WTC11 (cell line): ENCODE measurements around the gene F13A1. TPM values are rescaled to one million over a fixed set of nuclear protein-coding genes. Genes with fewer than 3 reads are reported as not detected.

ENCODE experiments used
- ATAC-seq: fragments of 200-7000 bp; cut with Tn5 transposase; 2 replicates; pipeline ENCODE4 v1.10.0; 2021; ENCODE audit warnings: mild to moderate bottlenecking, moderate library complexity
- CTCF ChIA-PET: fragments of 300-600 bp; sonication (Branson Sonifier 250); formaldehyde crosslinking; loops from one replicate; lab custom pipeline; 2021; ENCODE audit warnings: antibody characterized with exemption; lab: Charles Lee
- POLR2A ChIA-PET: fragments of 350-600 bp; sonication (Branson Sonifier 250); formaldehyde crosslinking; loops from one replicate; lab custom pipeline; 2021; ENCODE audit warnings: antibody characterized with exemption; lab: Charles Lee
- DNase-seq: peaks from one replicate; pipeline ENCODE4 v3.0.0; 2021; ENCODE audit warnings: low spot score
- H3K27ac Mint-ChIP-seq: 2 replicates; pipeline ENCODE4 v1.8.0; 2021; ENCODE audit warnings: mixed read lengths
- H3K27me3 Mint-ChIP-seq: 2 replicates; pipeline ENCODE4 v1.8.0; 2021; ENCODE audit warnings: low read depth, mild to moderate bottlenecking, moderate library complexity, mixed read lengths
- H3K36me3 Mint-ChIP-seq: 2 replicates; pipeline ENCODE4 v1.8.0; 2021; ENCODE audit warnings: mixed read lengths
- H3K4me1 Mint-ChIP-seq: 2 replicates; pipeline ENCODE4 v1.8.0; 2022; ENCODE audit warnings: mixed read lengths
- H3K4me3 Mint-ChIP-seq: 2 replicates; pipeline ENCODE4 v1.8.0; 2021; ENCODE audit warnings: mild to moderate bottlenecking, moderate library complexity, mixed read lengths
- H3K9me3 Mint-ChIP-seq: 2 replicates; pipeline ENCODE4 v1.8.0; 2021; ENCODE audit warnings: mixed read lengths
- AR ChIP-seq: fragments of 250-450 bp; sonication (Bioruptor Pico); IDR thresholded peaks from 2 replicates; pipeline ENCODE4 v1.9.0; 2021; ENCODE audit warnings: mild to moderate bottlenecking
- CBFB ChIP-seq: sonication (generic); formaldehyde crosslinking; IDR thresholded peaks from 2 replicates; pipeline ENCODE4 v1.8.1; 2022; ENCODE audit warnings: mild to moderate bottlenecking, low read depth, missing genetic modification reagents
- EMX1 ChIP-seq: fragments of 250-450 bp; sonication (Bioruptor Pico); IDR thresholded peaks from 2 replicates; pipeline ENCODE4 v1.8.0; 2021; ENCODE audit warnings: mild to moderate bottlenecking
- ETV6 ChIP-seq: sonication (generic); formaldehyde crosslinking; IDR thresholded peaks from 2 replicates; pipeline ENCODE4 v1.8.1; 2022; ENCODE audit warnings: mild to moderate bottlenecking, missing genetic modification reagents
- JUN ChIP-seq: sonication (generic); formaldehyde crosslinking; IDR thresholded peaks from 2 replicates; pipeline ENCODE4 v1.8.0; 2023; ENCODE audit warnings: mild to moderate bottlenecking, missing genetic modification reagents
- NR2C2 ChIP-seq: sonication (generic); formaldehyde crosslinking; IDR thresholded peaks from 2 replicates; pipeline ENCODE4 v1.8.0; 2022; ENCODE audit warnings: mild to moderate bottlenecking, missing genetic modification reagents
- NR3C1 ChIP-seq: sonication (generic); formaldehyde crosslinking; conservative IDR thresholded peaks from 2 replicates; pipeline ENCODE4 v1.8.1; 2023; ENCODE audit warnings: low read depth, mild to moderate bottlenecking, missing genetic modification reagents
- PRRX2 ChIP-seq: fragments of 250-450 bp; sonication (Bioruptor Pico); IDR thresholded peaks from 2 replicates; pipeline ENCODE4 v1.8.0; 2021; ENCODE audit warnings: mild to moderate bottlenecking
- RORB ChIP-seq: fragments of 250-450 bp; sonication (Bioruptor Pico); IDR thresholded peaks from 2 replicates; pipeline ENCODE4 v1.9.0; 2021; ENCODE audit warnings: mild to moderate bottlenecking
- SMAD4 ChIP-seq: sonication (generic); formaldehyde crosslinking; IDR thresholded peaks from 2 replicates; pipeline ENCODE4 v1.8.0; 2022; ENCODE audit warnings: mild to moderate bottlenecking, missing genetic modification reagents
- SOX15 ChIP-seq: fragments of 250-450 bp; sonication (Bioruptor Pico); IDR thresholded peaks from 2 replicates; pipeline ENCODE4 v1.9.0; 2021; ENCODE audit warnings: mild to moderate bottlenecking
- ZMAT4 ChIP-seq: fragments of 250-450 bp; sonication (Bioruptor Pico); IDR thresholded peaks from 2 replicates; pipeline ENCODE4 v1.9.0; 2021; ENCODE audit warnings: mild to moderate bottlenecking
- ZNF121 ChIP-seq: sonication (generic); formaldehyde crosslinking; IDR thresholded peaks from 2 replicates; pipeline ENCODE4 v1.8.0; 2023; ENCODE audit warnings: missing genetic modification reagents
- ZNF138 ChIP-seq: sonication (generic); formaldehyde crosslinking; conservative IDR thresholded peaks from 2 replicates; pipeline ENCODE4 v1.8.1; 2022; ENCODE audit warnings: mild to moderate bottlenecking, moderate library complexity, missing genetic modification reagents
- ZNF232 ChIP-seq: sonication (generic); formaldehyde crosslinking; IDR thresholded peaks from 2 replicates; pipeline ENCODE4 v1.8.0; 2022; ENCODE audit warnings: mild to moderate bottlenecking, missing genetic modification reagents
- ZNF396 ChIP-seq: fragments of 250-450 bp; sonication (Bioruptor Pico); IDR thresholded peaks from 2 replicates; pipeline ENCODE4 v1.8.0; 2021; ENCODE audit warnings: mild to moderate bottlenecking, moderate library complexity, borderline replicate concordance
- ZNF423 ChIP-seq: fragments of 250-450 bp; sonication (Bioruptor Pico); IDR thresholded peaks from 2 replicates; pipeline ENCODE4 v2.1.2; 2022; ENCODE audit warnings: mild to moderate bottlenecking, moderate library complexity
- ZNF671 ChIP-seq: fragments of 250-450 bp; sonication (Bioruptor Pico); IDR thresholded peaks from 2 replicates; pipeline ENCODE4 v1.8.0; 2021; ENCODE audit warnings: mild to moderate bottlenecking
- total RNA-seq: library from RNA; stranded (reverse); gene quantifications from 3 replicates; pipeline ENCODE4 v1.2.3, GENCODE V29; 2021
- TF ChIP-seq, protein P1 (sequence below): sonication (generic); formaldehyde crosslinking; IDR thresholded peaks from 2 replicates; pipeline ENCODE4 v1.8.0; 2023; ENCODE audit warnings: missing genetic modification reagents
- TF ChIP-seq, protein P2 (sequence below): sonication (generic); formaldehyde crosslinking; conservative IDR thresholded peaks from 2 replicates; pipeline ENCODE4 v1.8.1; 2022; ENCODE audit warnings: mild to moderate bottlenecking, missing genetic modification reagents
- TF ChIP-seq, protein P3 (sequence below): sonication (generic); formaldehyde crosslinking; IDR thresholded peaks from 2 replicates; pipeline ENCODE4 v1.8.0; 2022; ENCODE audit warnings: mild to moderate bottlenecking, missing genetic modification reagents
- TF ChIP-seq, protein P4 (sequence below): fragments of 250-450 bp; sonication (Bioruptor Pico); IDR thresholded peaks from 2 replicates; pipeline ENCODE4 v1.9.0; 2021; ENCODE audit warnings: mild to moderate bottlenecking, borderline replicate concordance
- TF ChIP-seq, protein P5 (sequence below): sonication (generic); formaldehyde crosslinking; IDR thresholded peaks from 2 replicates; pipeline ENCODE4 v1.8.0; 2022; ENCODE audit warnings: mild to moderate bottlenecking, missing genetic modification reagents

F13A1 gene
- total RNA-seq, 1 experiment from 2014 or later = 1.0 TPM

DNA sequence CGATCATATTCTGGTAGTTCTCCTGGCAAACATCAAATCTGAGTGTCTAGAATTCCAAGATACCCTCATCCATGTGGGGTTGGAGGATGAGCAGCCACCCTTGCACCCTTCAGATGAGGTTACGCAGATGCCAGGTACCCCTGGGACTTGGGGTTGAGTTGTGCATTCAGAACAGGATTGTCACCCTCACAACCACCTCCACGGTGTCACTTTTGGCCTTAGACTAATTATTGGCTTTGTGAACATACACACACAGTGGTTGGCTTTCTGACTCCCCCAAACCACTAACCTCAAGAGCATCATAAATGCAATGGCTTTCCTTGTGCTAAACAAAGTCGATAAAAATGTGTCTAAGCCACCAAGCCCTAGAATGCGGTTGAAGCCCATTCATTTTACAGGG lies 2.9 kb upstream of the F13A1 start:
- Mint-ChIP-seq H3K4me1 (peaks cover 24% of the 10 kb centered on the region), H3K9me3 (no peaks in the 10 kb centered on the region), H3K4me3 (no peak overlapping the region), H3K27ac (no peak overlapping the region), H3K36me3 (no peaks in the 10 kb centered on the region), H3K27me3 (peaks cover 48% of the 10 kb centered on the region)
- ChIA-PET CTCF (no interaction called here), POLR2A (no interaction called here)
- DNase-seq (no peak), ATAC-seq (no peak)
- TF ChIP-seq EMX1 (CRISPR knock-in tag) = no peak
- TF ChIP-seq, protein P1, sequence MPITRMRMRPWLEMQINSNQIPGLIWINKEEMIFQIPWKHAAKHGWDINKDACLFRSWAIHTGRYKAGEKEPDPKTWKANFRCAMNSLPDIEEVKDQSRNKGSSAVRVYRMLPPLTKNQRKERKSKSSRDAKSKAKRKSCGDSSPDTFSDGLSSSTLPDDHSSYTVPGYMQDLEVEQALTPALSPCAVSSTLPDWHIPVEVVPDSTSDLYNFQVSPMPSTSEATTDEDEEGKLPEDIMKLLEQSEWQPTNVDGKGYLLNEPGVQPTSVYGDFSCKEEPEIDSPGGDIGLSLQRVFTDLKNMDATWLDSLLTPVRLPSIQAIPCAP = no peak
- no peak for TF ChIP-seq NR3C1
- TF ChIP-seq SOX15 (CRISPR knock-in tag) = no peak
- no peak for TF ChIP-seq ZNF423 (CRISPR knock-in tag)
- TF ChIP-seq ZMAT4 (CRISPR knock-in tag) = no peak
- TF ChIP-seq CBFB (CRISPR knock-in tag) = no peak
- no peak for TF ChIP-seq ETV6
- TF ChIP-seq RORB = no peak
- no peak for TF ChIP-seq ZNF671 (CRISPR knock-in tag)
- TF ChIP-seq, protein P2, sequence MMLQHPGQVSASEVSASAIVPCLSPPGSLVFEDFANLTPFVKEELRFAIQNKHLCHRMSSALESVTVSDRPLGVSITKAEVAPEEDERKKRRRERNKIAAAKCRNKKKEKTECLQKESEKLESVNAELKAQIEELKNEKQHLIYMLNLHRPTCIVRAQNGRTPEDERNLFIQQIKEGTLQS (CRISPR knock-in tag) = no peak
- no peak for TF ChIP-seq JUN (CRISPR knock-in tag)

- DNase-seq (no peak), ATAC-seq (peak; percentile 8)
- CTCF ChIA-PET = interaction anchor here (2.3 kb wide), 1 partner anchor 226 kb away, joined by 17 read pairs; no protein-coding TSS in a partner anchor
- TF ChIP-seq, protein P3, sequence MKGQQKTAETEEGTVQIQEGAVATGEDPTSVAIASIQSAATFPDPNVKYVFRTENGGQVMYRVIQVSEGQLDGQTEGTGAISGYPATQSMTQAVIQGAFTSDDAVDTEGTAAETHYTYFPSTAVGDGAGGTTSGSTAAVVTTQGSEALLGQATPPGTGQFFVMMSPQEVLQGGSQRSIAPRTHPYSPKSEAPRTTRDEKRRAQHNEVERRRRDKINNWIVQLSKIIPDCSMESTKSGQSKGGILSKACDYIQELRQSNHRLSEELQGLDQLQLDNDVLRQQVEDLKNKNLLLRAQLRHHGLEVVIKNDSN (CRISPR knock-in tag) = no peak
- TF ChIP-seq AR (CRISPR knock-in tag) (no peak), ZNF121 (no peak), PRRX2 (CRISPR knock-in tag) (no peak)
- Mint-ChIP-seq H3K36me3 (no peaks in the 10 kb centered on the region), H3K4me3 (peak overlapping the region; percentile 73), H3K27ac (no peak overlapping the region), H3K4me1 (peaks cover 35% of the 10 kb centered on the region), H3K27me3 (peaks cover 48% of the 10 kb centered on the region), H3K9me3 (no peaks in the 10 kb centered on the region)
- POLR2A ChIA-PET = no interaction called here
Measured at GRCh38 chr6:6320901-6321300, 439 bp upstream of the F13A1 start.

DNA sequence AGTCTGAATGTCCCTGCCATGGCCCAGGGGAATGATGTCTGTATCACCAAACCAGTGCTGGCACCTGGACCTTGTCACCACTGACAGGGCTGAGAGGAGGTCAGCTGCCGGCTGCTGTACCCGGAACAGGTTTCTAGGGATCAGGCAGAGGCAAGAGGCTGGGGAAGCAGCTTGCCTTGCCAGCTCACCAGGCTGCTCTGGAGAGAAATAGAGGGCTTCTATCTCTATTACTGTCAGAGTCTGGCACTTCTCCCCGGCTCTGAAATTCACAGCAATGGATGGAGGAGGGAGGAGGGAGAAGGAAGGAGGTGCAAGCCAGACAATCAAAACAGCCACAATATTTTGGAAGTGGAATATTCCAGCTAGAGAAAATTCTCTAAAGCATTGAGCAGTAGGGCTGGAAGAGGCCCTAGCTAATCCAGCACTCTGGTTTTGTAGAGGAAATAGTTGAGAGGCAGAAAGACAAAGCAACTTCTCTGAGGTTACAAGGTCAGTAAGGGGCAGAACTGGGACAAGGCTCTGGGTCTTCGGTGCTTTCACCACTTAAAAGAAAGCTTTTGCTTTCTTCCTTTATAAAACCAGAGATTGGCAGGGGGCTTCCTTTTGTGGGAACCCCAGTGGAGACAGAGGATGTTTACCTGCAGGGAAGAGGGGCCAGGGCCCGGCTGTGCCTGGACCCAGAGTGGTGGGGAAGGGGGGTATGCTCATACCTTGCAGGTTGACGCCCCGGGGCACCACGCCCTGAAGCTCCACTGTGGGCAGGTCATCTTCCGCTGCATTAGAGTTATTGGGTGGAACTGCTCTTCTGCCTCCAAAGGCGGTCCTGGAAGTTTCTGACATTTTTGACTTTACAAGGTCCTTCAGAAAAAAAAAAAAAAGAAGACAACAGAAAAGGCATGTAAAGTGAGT lies 2.4 kb downstream of the F13A1 start:
- no peak overlapping the region for H3K4me3 Mint-ChIP-seq
- H3K4me1 Mint-ChIP-seq = peaks cover 35% of the 10 kb centered on the region
- peak; percentile 22 for DNase-seq
- no peak for TF ChIP-seq ZNF138 (CRISPR knock-in tag)
- no peak for TF ChIP-seq ZNF232 (CRISPR knock-in tag)
- TF ChIP-seq SMAD4 (CRISPR knock-in tag) = no peak
- TF ChIP-seq, protein P2 (CRISPR knock-in tag) = no peak
- no peak for TF ChIP-seq ZNF396 (CRISPR knock-in tag)
- TF ChIP-seq NR2C2 = no peak
- TF ChIP-seq, protein P4, sequence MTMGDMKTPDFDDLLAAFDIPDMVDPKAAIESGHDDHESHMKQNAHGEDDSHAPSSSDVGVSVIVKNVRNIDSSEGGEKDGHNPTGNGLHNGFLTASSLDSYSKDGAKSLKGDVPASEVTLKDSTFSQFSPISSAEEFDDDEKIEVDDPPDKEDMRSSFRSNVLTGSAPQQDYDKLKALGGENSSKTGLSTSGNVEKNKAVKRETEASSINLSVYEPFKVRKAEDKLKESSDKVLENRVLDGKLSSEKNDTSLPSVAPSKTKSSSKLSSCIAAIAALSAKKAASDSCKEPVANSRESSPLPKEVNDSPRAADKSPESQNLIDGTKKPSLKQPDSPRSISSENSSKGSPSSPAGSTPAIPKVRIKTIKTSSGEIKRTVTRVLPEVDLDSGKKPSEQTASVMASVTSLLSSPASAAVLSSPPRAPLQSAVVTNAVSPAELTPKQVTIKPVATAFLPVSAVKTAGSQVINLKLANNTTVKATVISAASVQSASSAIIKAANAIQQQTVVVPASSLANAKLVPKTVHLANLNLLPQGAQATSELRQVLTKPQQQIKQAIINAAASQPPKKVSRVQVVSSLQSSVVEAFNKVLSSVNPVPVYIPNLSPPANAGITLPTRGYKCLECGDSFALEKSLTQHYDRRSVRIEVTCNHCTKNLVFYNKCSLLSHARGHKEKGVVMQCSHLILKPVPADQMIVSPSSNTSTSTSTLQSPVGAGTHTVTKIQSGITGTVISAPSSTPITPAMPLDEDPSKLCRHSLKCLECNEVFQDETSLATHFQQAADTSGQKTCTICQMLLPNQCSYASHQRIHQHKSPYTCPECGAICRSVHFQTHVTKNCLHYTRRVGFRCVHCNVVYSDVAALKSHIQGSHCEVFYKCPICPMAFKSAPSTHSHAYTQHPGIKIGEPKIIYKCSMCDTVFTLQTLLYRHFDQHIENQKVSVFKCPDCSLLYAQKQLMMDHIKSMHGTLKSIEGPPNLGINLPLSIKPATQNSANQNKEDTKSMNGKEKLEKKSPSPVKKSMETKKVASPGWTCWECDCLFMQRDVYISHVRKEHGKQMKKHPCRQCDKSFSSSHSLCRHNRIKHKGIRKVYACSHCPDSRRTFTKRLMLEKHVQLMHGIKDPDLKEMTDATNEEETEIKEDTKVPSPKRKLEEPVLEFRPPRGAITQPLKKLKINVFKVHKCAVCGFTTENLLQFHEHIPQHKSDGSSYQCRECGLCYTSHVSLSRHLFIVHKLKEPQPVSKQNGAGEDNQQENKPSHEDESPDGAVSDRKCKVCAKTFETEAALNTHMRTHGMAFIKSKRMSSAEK (CRISPR knock-in tag) = no peak
- no peak for TF ChIP-seq SOX15 (CRISPR knock-in tag)
- no peak for TF ChIP-seq ETV6
- TF ChIP-seq, protein P5, sequence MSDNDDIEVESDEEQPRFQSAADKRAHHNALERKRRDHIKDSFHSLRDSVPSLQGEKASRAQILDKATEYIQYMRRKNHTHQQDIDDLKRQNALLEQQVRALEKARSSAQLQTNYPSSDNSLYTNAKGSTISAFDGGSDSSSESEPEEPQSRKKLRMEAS (CRISPR knock-in tag) = no peak

More for the DNA sequence above, 2.4 kb downstream of the F13A1 start:
- ATAC-seq = peak; percentile 22; the same call in 1 of the 2 replicates
- Mint-ChIP-seq H3K27me3 (peaks cover 46% of the 10 kb centered on the region), H3K36me3 (no peaks in the 10 kb centered on the region), H3K27ac (no peak overlapping the region), H3K9me3 (no peaks in the 10 kb centered on the region)
- POLR2A ChIA-PET = no interaction called here
- CTCF ChIA-PET = interaction anchor here (0.6 to 1.6 kb wide), 4 partner anchors 25 to 229 kb away, joined by 3 to 7 read pairs (median 4); no protein-coding TSS in a partner anchor
